Measurements from ENCODE around the gene AMMECR1L.

DNA sequence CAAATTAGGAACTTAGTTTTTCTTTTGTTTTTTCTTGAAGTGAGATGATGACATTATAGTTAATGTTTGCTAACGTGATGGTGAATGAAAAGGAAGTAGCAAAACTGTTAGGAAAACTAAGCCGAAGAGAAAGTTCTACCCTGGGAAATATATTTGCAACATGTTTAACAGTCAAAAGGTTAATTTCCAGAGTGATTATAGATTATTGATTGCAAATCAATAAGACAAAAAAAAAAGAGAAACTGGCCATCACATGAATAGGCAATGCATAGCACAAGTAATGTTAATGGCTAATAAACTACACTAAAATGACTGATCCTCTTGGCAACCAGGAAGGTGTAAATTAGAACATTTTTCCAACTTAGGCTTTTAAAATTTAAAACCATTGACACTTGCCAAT lies 26.0 kb upstream of the AMMECR1L start:
- TF ChIP-seq POLR2A (IDR thresholded peaks at IDR 0.05; ENCODE audit: low read length) (no peak), MYC (IDR thresholded peaks at IDR 0.05; ENCODE audit: borderline replicate concordance, low read length) (no peak), RAD21 (conservative IDR thresholded peaks at IDR 0.05 in 1 of 2, IDR thresholded peaks at IDR 0.05 in 1 of 2) (no peak)
- TF ChIP-seq, protein P1, sequence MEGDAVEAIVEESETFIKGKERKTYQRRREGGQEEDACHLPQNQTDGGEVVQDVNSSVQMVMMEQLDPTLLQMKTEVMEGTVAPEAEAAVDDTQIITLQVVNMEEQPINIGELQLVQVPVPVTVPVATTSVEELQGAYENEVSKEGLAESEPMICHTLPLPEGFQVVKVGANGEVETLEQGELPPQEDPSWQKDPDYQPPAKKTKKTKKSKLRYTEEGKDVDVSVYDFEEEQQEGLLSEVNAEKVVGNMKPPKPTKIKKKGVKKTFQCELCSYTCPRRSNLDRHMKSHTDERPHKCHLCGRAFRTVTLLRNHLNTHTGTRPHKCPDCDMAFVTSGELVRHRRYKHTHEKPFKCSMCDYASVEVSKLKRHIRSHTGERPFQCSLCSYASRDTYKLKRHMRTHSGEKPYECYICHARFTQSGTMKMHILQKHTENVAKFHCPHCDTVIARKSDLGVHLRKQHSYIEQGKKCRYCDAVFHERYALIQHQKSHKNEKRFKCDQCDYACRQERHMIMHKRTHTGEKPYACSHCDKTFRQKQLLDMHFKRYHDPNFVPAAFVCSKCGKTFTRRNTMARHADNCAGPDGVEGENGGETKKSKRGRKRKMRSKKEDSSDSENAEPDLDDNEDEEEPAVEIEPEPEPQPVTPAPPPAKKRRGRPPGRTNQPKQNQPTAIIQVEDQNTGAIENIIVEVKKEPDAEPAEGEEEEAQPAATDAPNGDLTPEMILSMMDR (IDR thresholded peaks at IDR 0.05), result no peak
- TF ChIP-seq, protein P2, sequence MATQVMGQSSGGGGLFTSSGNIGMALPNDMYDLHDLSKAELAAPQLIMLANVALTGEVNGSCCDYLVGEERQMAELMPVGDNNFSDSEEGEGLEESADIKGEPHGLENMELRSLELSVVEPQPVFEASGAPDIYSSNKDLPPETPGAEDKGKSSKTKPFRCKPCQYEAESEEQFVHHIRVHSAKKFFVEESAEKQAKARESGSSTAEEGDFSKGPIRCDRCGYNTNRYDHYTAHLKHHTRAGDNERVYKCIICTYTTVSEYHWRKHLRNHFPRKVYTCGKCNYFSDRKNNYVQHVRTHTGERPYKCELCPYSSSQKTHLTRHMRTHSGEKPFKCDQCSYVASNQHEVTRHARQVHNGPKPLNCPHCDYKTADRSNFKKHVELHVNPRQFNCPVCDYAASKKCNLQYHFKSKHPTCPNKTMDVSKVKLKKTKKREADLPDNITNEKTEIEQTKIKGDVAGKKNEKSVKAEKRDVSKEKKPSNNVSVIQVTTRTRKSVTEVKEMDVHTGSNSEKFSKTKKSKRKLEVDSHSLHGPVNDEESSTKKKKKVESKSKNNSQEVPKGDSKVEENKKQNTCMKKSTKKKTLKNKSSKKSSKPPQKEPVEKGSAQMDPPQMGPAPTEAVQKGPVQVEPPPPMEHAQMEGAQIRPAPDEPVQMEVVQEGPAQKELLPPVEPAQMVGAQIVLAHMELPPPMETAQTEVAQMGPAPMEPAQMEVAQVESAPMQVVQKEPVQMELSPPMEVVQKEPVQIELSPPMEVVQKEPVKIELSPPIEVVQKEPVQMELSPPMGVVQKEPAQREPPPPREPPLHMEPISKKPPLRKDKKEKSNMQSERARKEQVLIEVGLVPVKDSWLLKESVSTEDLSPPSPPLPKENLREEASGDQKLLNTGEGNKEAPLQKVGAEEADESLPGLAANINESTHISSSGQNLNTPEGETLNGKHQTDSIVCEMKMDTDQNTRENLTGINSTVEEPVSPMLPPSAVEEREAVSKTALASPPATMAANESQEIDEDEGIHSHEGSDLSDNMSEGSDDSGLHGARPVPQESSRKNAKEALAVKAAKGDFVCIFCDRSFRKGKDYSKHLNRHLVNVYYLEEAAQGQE (IDR thresholded peaks at IDR 0.05), result no peak
